22Rv1 (cell line): Measurements from ENCODE around the gene STYXL1.

ENCODE experiments used
- CTCF ChIP-seq: fragments of 450-650 bp; IDR thresholded peaks from 2 replicates; pipeline ENCODE4 v1.5.1; 2017; ENCODE audit warnings: mild to moderate bottlenecking
- ZFX ChIP-seq: fragments of 450-650 bp; IDR thresholded peaks from 2 replicates; pipeline ENCODE4 v1.6.1; 2017; ENCODE audit warnings: antibody characterized with exemption, borderline replicate concordance

GRCh38 chr7:76072243-76073148 lies 24.7 kb upstream of the STYXL1 start:
- TF ChIP-seq CTCF, result no peak
- TF ChIP-seq ZFX, result no peak
